H1 (cell line): Measurements from ENCODE around the gene USP13. TPM values are rescaled to one million over a fixed set of nuclear protein-coding genes. Genes with fewer than 3 reads are reported as not detected.
A peak's percentile ranks its signal among the peaks of the same experiment; 100 is the strongest.

Experiments
- EZH2 ChIP-seq: fragments of 200-600 bp; sonication (generic); IDR thresholded peaks from 2 replicates; pipeline ENCODE4 v1.7.1; 2012; ENCODE audit warnings: low read depth, mild to moderate bottlenecking, moderate library complexity, low read length, inconsistent platforms; ENCODE audit not compliant: severe bottlenecking
- KDM4A ChIP-seq: IDR thresholded peaks from one replicate; pipeline ENCODE4 v1.7.1; 2012; ENCODE audit warnings: low read depth, mild to moderate bottlenecking, moderate library complexity, low read length, inconsistent platforms; ENCODE audit not compliant: severe bottlenecking
- PHF8 ChIP-seq: fragments of 200-600 bp; sonication (generic); conservative IDR thresholded peaks from 2 replicates; pipeline ENCODE4 v1.7.1; 2012; ENCODE audit warnings: low read depth, mild to moderate bottlenecking, inconsistent platforms, low read length, moderate library complexity
- SRF ChIP-seq: IDR thresholded peaks from 2 replicates; pipeline ENCODE4 v1.6.1; 2011; ENCODE audit warnings: mild to moderate bottlenecking, low read depth, low read length, moderate library complexity
- TAF1 ChIP-seq: IDR thresholded peaks from 2 replicates; pipeline ENCODE4 v1.6.1; 2011; ENCODE audit warnings: mild to moderate bottlenecking, low read depth, low read length
- polyA plus RNA-seq, 7 experiments: library from polyadenylated mRNA; depleted of rRNA in 3 of 7; stranded (reverse) in 5 of 7; unstranded in 2 of 7; fragments of >200 nt in 5 of 7; fragments of 200-250 nt in 2 of 7; gene quantifications; 1 replicate in 5 of 7; 2 replicates in 1 of 7; 4 replicates in 1 of 7; pipeline versions ENCODE4 v1.2.1 to v1.2.3, GENCODE V29; 2011 to 2013; ENCODE audit warnings: missing spikeins in 2 of 7, mixed read lengths in 2 of 7
- total RNA-seq: library from RNA; stranded (reverse); fragmentation: NEBNext Ultra II Directional; extraction: Animal tissue kit (Norgen Biotek cat#: 25700); gene quantifications from 2 replicates; pipeline ENCODE4 v1.2.1, GENCODE V29; 2021

Gene USP13
- total and polyA plus RNA-seq, 2 of the 8 experiments (the other 6 are each of a cell fraction or from before 2014, with no cell fraction given): 7.9 to 25.9 TPM

DNA sequence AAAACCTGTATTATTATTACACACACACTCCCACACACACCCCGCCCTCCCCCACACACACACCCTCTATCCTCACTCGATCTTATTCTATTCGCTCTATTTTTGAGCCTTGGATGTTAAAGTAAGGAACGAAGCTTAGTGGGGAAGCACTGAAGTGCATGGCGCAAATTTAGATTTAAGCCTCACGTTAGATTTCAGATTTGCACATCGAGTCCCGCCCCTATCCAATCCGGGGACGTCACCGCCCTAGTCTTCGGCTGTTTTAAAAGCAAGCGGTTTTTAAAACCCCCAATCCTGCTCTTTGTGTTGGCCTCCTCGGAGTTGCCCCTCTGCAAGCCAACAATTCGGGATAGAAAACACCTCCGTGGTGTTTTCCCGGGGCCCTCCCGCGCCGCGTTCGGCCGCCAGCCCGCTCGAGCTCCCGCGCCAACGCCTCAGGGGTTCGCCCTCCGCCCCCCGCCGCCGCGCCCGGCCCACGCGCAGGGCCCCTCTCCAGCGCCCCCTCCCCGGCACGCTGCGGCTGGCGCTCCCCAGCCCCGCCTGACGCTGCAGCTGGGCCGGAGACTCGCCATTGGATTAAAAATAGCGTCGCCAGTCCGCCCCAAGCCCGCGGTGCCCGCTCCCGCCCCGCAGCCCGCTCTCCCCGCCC is at the start of gene USP13 (continued):
- peak; percentile 59; the same call in 1 of the 2 replicates for TF ChIP-seq PHF8
- peak; percentile 60 for TF ChIP-seq KDM4A
- peak; percentile 33 for TF ChIP-seq TAF1
- no peak for TF ChIP-seq SRF
- no peak for TF ChIP-seq EZH2
